Liver (tissue), 9 donors: ENCODE results near the gene TNN. TPM values are rescaled to one million over a fixed set of nuclear protein-coding genes. Genes with fewer than 3 reads are reported as not detected.

ENCODE experiments used
- DNase-seq: peaks from one replicate; pipeline ENCODE4 v3.0.0-alpha.2; 2017; ENCODE audit warnings: low spot score
- H3K27ac ChIP-seq, 2 donors: one replicate each; pipeline ENCODE4 v1.7.0; 2013; ENCODE audit warnings: inconsistent platforms in 2 of 2, low read length in 2 of 2, control low read depth in 1 of 2, low read depth in 1 of 2, mild to moderate bottlenecking in 1 of 2
- H3K27me3 ChIP-seq, 4 donors: one replicate each; pipeline versions ENCODE4 v1.6.1 to v1.7.0; 2013; ENCODE audit warnings: low read length in 3 of 4, inconsistent platforms in 1 of 4, mild to moderate bottlenecking in 1 of 4, moderate library complexity in 1 of 4; ENCODE audit not compliant: control insufficient read depth in 4 of 4, insufficient read depth in 4 of 4
- H3K36me3 ChIP-seq, 4 donors: one replicate each; pipeline versions ENCODE4 v1.6.1 to v1.7.0; 2013; ENCODE audit warnings: low read length in 3 of 4, mild to moderate bottlenecking in 3 of 4, low read depth in 1 of 4, moderate library complexity in 1 of 4; ENCODE audit not compliant: control insufficient read depth in 4 of 4, insufficient read depth in 3 of 4
- H3K4me1 ChIP-seq, 4 donors: one replicate each; pipeline versions ENCODE4 v1.6.1 to v1.7.0; 2013; ENCODE audit warnings: low read length in 3 of 4, mild to moderate bottlenecking in 3 of 4, moderate library complexity in 1 of 4; ENCODE audit not compliant: control insufficient read depth in 4 of 4, insufficient read depth in 4 of 4
- H3K4me3 ChIP-seq, 3 donors: one replicate each; pipeline versions ENCODE4 v1.6.1 to v1.7.0; 2013; ENCODE audit warnings: low read length in 3 of 3, control low read depth in 1 of 3, low read depth in 1 of 3, mild to moderate bottlenecking in 1 of 3
- H3K9ac ChIP-seq, 2 donors: one replicate each; pipeline ENCODE4 v1.7.0; 2013; ENCODE audit warnings: low read length in 2 of 2, mild to moderate bottlenecking in 2 of 2, moderate library complexity in 2 of 2, control low read depth in 1 of 2, low read depth in 1 of 2
- H3K9me3 ChIP-seq, 4 donors: one replicate each; pipeline versions ENCODE4 v1.6.1 to v1.7.0; 2013; ENCODE audit warnings: low read length in 3 of 4; ENCODE audit not compliant: control insufficient read depth in 4 of 4
- CTCF ChIP-seq: fragments of 150-350 bp; IDR thresholded peaks from 2 replicates; pipeline ENCODE4 v1.5.1; 2017; ENCODE audit warnings: improper control_type of control experiment, low read depth, low read length; ENCODE audit not compliant: missing input control
- EGR1 ChIP-seq, 2 donors: IDR thresholded peaks; 2 replicates each; pipeline ENCODE4 v1.6.1; 2016 to 2018; ENCODE audit warnings: antibody characterized with exemption in 2 of 2, low read depth in 2 of 2
- FOXA1 ChIP-seq: IDR thresholded peaks from 2 replicates; pipeline ENCODE4 v1.6.1; 2016; ENCODE audit warnings: antibody characterized with exemption
- FOXA2 ChIP-seq: IDR thresholded peaks from 2 replicates; pipeline ENCODE4 v1.6.1; 2016; ENCODE audit warnings: antibody characterized with exemption
- GABPA ChIP-seq, 2 donors: IDR thresholded peaks in 1 of 2; conservative IDR thresholded peaks in 1 of 2; 2 replicates each; pipeline ENCODE4 v1.6.1; 2016; ENCODE audit warnings: antibody characterized with exemption in 2 of 2, mild to moderate bottlenecking in 1 of 2, moderate library complexity in 1 of 2
- MAX ChIP-seq: IDR thresholded peaks from 2 replicates; pipeline ENCODE4 v1.6.1; 2016; ENCODE audit warnings: antibody characterized with exemption
- RAD21 ChIP-seq, 2 donors: IDR thresholded peaks; 2 replicates each; pipeline ENCODE4 v1.6.1; 2016; ENCODE audit warnings: antibody characterized with exemption in 2 of 2, mild to moderate bottlenecking in 2 of 2
- REST ChIP-seq: IDR thresholded peaks from 2 replicates; pipeline ENCODE4 v1.6.1; 2016; ENCODE audit warnings: antibody characterized with exemption, mild to moderate bottlenecking
- RXRA ChIP-seq, 2 donors: IDR thresholded peaks; 2 replicates each; pipeline ENCODE4 v1.6.1; 2017 to 2018; ENCODE audit warnings: antibody characterized with exemption in 2 of 2, mild to moderate bottlenecking in 1 of 2
- SP1 ChIP-seq: IDR thresholded peaks from 2 replicates; pipeline ENCODE4 v1.6.1; 2018; ENCODE audit warnings: antibody characterized with exemption, mild to moderate bottlenecking
- TAF1 ChIP-seq: conservative IDR thresholded peaks from 2 replicates; pipeline ENCODE4 v1.6.1; 2016; ENCODE audit warnings: antibody characterized with exemption, mild to moderate bottlenecking
- YY1 ChIP-seq: IDR thresholded peaks from 2 replicates; pipeline ENCODE4 v1.6.1; 2016; ENCODE audit warnings: antibody characterized with exemption, mild to moderate bottlenecking
- WGBS: extraction: QIAGEN DNeasy Blood & Tissue Kit; methylation state at CpG from one replicate; pipeline ENCODE4 v1.1.7; 2013; 5-methylcytosine and 5-hydroxymethylcytosine counted together
- polyA plus RNA-seq, 2 donors: library from polyadenylated mRNA; stranded (reverse) in 1 of 2; unstranded in 1 of 2; fragments of 200-250 nt in 1 of 2; fragments of >200 nt in 1 of 2; fragmentation: Nextera tagmentation in 1 of 2; extraction: Ambion mirVana in 1 of 2; gene quantifications; one replicate each; pipeline versions ENCODE4 v1.2.1 to v1.2.3, GENCODE V29; 2013 to 2015
- total RNA-seq, 2 donors: library from RNA; depleted of rRNA; stranded (reverse); fragments of >200 nt; gene quantifications; one replicate each; pipeline ENCODE4 v1.2.3, GENCODE V29; 2014
- TF ChIP-seq, protein P1 (sequence below): IDR thresholded peaks from 2 replicates; pipeline ENCODE4 v1.6.1; 2016; ENCODE audit warnings: antibody characterized with exemption
- TF ChIP-seq, protein P2 (sequence below): IDR thresholded peaks from 2 replicates; pipeline ENCODE4 v1.6.1; 2016; ENCODE audit warnings: antibody characterized with exemption
- donor health status: healthy.
- donor health status: healthy.
- donor health status: healthy.
- donor health status: healthy.
- donor health status: healthy.

TNN gene
- total and polyA plus RNA-seq, 4 donors: 0.11 to 1.8 (median 0.80) TPM

- Histone ChIP-seq H3K9ac (no peak overlapping the region), H3K27me3 (no peaks in the 10 kb centered on the region), H3K36me3 (peaks cover 0 to 9% (median 0%) of the 10 kb centered on the region in 4 donors), H3K4me3 (no peak overlapping the region), H3K9me3 (no peaks in the 10 kb centered on the region), H3K4me1 (peaks cover 0 to 22% (median 11%) of the 10 kb centered on the region in 4 donors), H3K27ac (no peak overlapping the region)
- TF ChIP-seq REST (no peak), RXRA (IDR thresholded peaks at IDR 0.05) (no peak), EGR1 (IDR thresholded peaks at IDR 0.05; ENCODE audit: low read depth in 2 of 2) (no peak), GABPA (IDR thresholded peaks at IDR 0.05 in 1 of 2, conservative IDR thresholded peaks at IDR 0.05 in 1 of 2) (no peak), YY1 (no peak)
- no peak for DNase-seq
- 87% methylated on average over 1 of the region's 1 CpG for WGBS
Observed at GRCh38 chr1:175185903-175186302, 118.3 kb downstream of the TNN start.

GRCh38 chr1:175186433-175187160 lies 119.0 kb downstream of the TNN start:
- H3K9me3 ChIP-seq: no peaks in the 10 kb centered on the region
- H3K27me3 ChIP-seq: no peaks in the 10 kb centered on the region
- H3K4me3 ChIP-seq: no peak overlapping the region
- no peak overlapping the region for H3K27ac ChIP-seq
- no peak for DNase-seq
- TF ChIP-seq FOXA2: no peak
- H3K36me3 ChIP-seq: peaks cover 0 to 9% (median 0%) of the 10 kb centered on the region in 4 donors
- WGBS: 88% methylated on average over 2 of the region's 2 CpGs
- H3K4me1 ChIP-seq: peaks cover 0 to 29% (median 17%) of the 10 kb centered on the region in 4 donors
- no peak overlapping the region for H3K9ac ChIP-seq

DNA sequence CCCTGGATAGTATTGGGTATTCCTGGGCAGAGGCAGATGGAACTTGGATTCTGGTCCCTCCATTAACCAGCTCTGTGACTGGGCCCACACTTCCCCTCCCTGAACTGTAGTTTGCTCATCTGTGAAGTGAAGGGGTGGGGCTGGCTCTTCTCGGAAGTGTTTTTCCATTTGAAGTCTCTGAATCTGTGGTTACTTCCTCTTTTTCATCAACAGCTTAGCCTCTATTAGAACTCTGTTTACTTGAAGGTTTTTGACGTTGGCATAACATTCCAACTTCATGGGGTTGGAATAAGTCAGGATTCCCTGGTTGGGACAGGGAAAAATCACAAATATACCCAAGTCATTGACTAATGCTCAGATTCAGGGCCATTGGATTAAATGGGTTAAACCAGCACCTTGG lies 121.3 kb downstream of the TNN start:
- peaks cover 0 to 2% (median 0%) of the 10 kb centered on the region in 4 donors for H3K36me3 ChIP-seq
- DNase-seq: no peak
- peaks cover 0 to 38% (median 24%) of the 10 kb centered on the region in 4 donors for H3K4me1 ChIP-seq
- peak overlapping the region in 1 of 2 donors; percentile 42 for H3K9ac ChIP-seq
- H3K27me3 ChIP-seq: no peaks in the 10 kb centered on the region
- H3K9me3 ChIP-seq: no peaks in the 10 kb centered on the region
- H3K27ac ChIP-seq: peak overlapping the region; percentile 17 to 24
- H3K4me3 ChIP-seq: no peak overlapping the region
- 68% methylated on average over 2 of the region's 2 CpGs for WGBS
- no peak for TF ChIP-seq YY1
- TF ChIP-seq, protein P1, sequence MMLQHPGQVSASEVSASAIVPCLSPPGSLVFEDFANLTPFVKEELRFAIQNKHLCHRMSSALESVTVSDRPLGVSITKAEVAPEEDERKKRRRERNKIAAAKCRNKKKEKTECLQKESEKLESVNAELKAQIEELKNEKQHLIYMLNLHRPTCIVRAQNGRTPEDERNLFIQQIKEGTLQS: no peak
- no peak for TF ChIP-seq FOXA1
- TF ChIP-seq, protein P2, sequence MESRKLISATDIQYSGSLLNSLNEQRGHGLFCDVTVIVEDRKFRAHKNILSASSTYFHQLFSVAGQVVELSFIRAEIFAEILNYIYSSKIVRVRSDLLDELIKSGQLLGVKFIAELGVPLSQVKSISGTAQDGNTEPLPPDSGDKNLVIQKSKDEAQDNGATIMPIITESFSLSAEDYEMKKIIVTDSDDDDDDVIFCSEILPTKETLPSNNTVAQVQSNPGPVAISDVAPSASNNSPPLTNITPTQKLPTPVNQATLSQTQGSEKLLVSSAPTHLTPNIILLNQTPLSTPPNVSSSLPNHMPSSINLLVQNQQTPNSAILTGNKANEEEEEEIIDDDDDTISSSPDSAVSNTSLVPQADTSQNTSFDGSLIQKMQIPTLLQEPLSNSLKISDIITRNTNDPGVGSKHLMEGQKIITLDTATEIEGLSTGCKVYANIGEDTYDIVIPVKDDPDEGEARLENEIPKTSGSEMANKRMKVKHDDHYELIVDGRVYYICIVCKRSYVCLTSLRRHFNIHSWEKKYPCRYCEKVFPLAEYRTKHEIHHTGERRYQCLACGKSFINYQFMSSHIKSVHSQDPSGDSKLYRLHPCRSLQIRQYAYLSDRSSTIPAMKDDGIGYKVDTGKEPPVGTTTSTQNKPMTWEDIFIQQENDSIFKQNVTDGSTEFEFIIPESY: no peak
- TF ChIP-seq TAF1: no peak
- TF ChIP-seq RXRA (IDR thresholded peaks at IDR 0.05): no peak
- TF ChIP-seq EGR1 (IDR thresholded peaks at IDR 0.05; ENCODE audit: low read depth in 2 of 2): no peak
- TF ChIP-seq CTCF: no peak
- TF ChIP-seq GABPA (IDR thresholded peaks at IDR 0.05 in 1 of 2, conservative IDR thresholded peaks at IDR 0.05 in 1 of 2): no peak
- no peak for TF ChIP-seq MAX
- TF ChIP-seq RAD21 (IDR thresholded peaks at IDR 0.05): no peak
- no peak for TF ChIP-seq SP1
- no peak for TF ChIP-seq REST
- TF ChIP-seq FOXA2: no peak
